H1 (cell line): Measurements from ENCODE around the gene NBEA.

Experiments used
- BCL11A ChIP-seq, 2 experiments: IDR thresholded peaks; one replicate each; pipeline ENCODE4 v1.6.1; 2011; ENCODE audit warnings: low read depth in 2 of 2, low read length in 2 of 2, mild to moderate bottlenecking in 2 of 2
- TF ChIP-seq, protein P1 (sequence below): IDR thresholded peaks from 2 replicates; pipeline ENCODE4 v1.6.1; 2012; ENCODE audit warnings: low read length, inconsistent platforms
- TF ChIP-seq, protein P2 (sequence below), 3 experiments: IDR thresholded peaks; 1 replicate in 2 of 3; 2 replicates in 1 of 3; pipeline versions ENCODE4 v1.5.1 to v1.6.1; 2011; ENCODE audit warnings: low read length in 3 of 3, mild to moderate bottlenecking in 3 of 3, inconsistent platforms in 2 of 3, low read depth in 1 of 3, moderate library complexity in 1 of 3; ENCODE audit not compliant: insufficient read depth in 1 of 3; ENCODE audit errors: control extremely low read depth in 1 of 3

DNA sequence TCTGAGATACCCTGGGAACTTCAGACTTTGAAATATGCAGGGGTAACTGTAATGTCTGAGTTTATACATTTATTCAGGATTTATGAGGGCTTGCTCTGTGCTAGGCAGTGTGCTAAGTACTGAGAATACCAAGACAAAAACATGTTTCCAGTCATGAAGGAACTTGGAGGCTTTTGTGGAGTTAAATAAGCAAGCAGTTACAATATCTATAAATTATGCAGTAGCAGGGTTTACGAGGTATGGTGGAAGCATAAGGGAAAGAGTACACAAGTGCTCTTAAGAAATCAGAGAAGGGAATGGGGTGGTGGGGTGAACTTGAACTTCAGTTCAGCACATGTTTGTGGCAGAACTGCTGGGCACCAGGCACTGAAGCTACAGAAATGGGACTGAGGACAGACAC lies 506.4 kb downstream of the NBEA start:
- TF ChIP-seq, protein P1, sequence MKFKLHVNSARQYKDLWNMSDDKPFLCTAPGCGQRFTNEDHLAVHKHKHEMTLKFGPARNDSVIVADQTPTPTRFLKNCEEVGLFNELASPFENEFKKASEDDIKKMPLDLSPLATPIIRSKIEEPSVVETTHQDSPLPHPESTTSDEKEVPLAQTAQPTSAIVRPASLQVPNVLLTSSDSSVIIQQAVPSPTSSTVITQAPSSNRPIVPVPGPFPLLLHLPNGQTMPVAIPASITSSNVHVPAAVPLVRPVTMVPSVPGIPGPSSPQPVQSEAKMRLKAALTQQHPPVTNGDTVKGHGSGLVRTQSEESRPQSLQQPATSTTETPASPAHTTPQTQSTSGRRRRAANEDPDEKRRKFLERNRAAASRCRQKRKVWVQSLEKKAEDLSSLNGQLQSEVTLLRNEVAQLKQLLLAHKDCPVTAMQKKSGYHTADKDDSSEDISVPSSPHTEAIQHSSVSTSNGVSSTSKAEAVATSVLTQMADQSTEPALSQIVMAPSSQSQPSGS = no peak
- TF ChIP-seq BCL11A (IDR thresholded peaks at IDR 0.05; ENCODE audit: low read depth in 2 of 2, low read length in 2 of 2) = no peak
- TF ChIP-seq, protein P2, sequence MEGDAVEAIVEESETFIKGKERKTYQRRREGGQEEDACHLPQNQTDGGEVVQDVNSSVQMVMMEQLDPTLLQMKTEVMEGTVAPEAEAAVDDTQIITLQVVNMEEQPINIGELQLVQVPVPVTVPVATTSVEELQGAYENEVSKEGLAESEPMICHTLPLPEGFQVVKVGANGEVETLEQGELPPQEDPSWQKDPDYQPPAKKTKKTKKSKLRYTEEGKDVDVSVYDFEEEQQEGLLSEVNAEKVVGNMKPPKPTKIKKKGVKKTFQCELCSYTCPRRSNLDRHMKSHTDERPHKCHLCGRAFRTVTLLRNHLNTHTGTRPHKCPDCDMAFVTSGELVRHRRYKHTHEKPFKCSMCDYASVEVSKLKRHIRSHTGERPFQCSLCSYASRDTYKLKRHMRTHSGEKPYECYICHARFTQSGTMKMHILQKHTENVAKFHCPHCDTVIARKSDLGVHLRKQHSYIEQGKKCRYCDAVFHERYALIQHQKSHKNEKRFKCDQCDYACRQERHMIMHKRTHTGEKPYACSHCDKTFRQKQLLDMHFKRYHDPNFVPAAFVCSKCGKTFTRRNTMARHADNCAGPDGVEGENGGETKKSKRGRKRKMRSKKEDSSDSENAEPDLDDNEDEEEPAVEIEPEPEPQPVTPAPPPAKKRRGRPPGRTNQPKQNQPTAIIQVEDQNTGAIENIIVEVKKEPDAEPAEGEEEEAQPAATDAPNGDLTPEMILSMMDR (IDR thresholded peaks at IDR 0.05; ENCODE audit: control extremely low read depth in 1 of 3, insufficient read depth in 1 of 3, low read depth in 1 of 3, low read length in 3 of 3) = no peak
